HG03575 (cell line): Measurements from ENCODE around the gene HEG1.

Source experiments
- ATAC-seq: cut with Tn5 transposase; IDR thresholded peaks from one replicate; pipeline ENCODE4 v1.9.1; 2021; ENCODE audit not compliant: unreplicated experiment, insufficient number of reproducible peaks, low FRiP score; ENCODE audit errors: extremely low read depth

The HEG1 gene

DNA sequence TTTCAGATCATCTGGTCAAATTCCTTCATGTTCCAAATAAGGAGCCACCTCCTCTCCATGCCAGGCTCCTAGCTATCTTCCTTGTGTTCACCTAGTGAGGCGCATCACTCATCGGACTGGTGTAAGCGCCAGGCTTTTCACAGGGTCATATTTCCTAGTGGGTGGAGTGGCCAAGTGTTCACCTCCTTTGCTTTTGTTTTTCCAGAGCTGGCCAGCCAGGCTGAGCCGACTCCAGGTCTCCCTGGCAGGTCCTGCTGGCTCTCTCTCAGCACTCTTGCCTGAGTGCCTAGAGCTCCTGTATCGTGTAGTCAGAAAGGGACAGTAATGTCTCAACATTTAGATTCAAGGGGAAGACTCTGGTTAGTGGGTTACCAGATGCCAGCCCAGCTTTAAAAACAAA is 31.0 kb downstream of the HEG1 start:
- ATAC-seq, result no peak

DNA sequence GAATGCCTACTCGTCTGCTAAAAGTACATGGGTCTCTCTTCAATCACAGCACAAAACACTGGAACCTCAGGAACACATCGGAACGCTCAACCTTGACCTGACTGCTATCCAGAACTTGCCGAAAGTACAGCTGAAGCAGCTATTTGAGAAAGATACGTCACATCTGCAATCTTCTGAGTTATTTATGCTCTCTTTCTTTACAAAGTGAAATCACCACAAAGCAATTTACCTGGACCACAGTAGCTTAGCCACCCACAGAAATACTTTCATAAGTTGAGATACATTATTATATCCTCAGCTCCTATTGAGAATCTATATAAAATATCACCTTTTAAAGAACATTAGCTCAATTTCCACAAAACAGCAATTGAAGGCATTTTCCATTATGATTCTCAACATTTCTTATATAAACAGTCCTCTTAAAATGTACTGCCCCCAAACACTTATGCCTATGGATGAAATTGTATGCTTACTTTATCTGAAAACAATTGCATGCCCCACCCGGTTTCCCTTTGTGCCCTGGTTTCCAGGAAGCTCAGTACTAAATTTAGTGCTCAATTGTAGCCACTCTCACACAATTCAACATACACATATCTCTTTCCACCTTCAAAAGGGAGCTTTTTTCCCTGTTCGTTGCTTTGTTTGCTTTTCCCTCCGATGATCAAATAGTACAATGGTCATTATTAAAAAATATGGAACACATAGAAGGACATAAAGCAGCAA is 31.8 kb downstream of the HEG1 start:
- no peak for ATAC-seq

DNA sequence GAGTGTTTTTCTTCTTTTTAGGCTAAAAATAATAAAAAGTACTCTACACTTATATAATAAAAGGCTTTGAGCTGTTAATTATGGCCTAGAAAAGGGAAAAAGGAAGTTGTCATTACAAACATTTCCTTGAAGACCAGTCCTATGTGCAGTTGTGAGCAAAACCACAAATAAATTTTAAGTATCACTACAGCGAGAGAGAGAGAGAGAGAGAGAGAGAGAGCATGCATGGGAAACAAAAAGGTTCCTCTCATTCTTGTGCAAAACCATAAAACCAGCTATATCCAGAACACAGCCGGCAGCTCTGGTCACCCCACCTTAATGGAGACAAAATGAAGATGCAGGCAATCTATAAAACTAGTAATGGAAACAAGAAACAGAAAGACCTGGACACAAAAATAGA is 33.6 kb downstream of the HEG1 start:
- no peak for ATAC-seq

DNA sequence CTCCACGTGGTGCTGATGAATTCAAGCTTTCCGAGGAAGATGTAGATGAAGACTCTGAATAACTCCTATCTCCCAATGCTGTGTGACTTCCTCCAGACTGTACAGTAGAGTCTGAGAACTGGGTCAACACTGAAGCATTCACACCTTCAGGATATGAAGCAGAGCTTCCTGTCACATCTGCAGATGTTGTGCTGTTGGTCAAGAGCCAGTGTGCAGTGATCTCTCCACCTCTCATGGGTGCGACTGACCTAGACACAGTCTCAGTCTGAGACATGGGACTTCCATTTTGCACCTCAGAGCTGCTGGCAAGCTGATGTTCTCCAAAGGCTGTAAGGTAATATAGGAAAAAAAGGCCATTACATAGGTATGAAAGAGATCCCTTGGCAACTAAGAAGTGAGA is 36.5 kb downstream of the HEG1 start:
- no peak for ATAC-seq

DNA sequence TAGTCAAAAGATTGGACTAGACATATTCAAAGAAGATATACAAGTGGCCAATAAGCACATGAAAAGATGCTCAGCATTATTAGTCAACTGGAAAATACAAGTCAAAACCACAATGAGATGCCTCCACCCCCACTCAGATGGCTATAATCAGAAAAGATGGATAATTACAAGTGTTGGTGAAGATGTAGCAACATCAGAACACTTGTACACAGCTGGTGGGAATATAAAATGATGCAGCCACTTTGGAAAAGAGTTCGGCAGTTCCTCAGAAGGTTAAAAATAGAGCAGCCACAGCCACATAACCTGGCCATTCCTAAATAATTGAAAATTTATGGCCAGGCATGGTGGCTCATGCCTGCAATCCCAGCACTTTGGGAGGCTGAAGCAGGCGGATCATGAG is 38.4 kb downstream of the HEG1 start:
- ATAC-seq, result no peak

DNA sequence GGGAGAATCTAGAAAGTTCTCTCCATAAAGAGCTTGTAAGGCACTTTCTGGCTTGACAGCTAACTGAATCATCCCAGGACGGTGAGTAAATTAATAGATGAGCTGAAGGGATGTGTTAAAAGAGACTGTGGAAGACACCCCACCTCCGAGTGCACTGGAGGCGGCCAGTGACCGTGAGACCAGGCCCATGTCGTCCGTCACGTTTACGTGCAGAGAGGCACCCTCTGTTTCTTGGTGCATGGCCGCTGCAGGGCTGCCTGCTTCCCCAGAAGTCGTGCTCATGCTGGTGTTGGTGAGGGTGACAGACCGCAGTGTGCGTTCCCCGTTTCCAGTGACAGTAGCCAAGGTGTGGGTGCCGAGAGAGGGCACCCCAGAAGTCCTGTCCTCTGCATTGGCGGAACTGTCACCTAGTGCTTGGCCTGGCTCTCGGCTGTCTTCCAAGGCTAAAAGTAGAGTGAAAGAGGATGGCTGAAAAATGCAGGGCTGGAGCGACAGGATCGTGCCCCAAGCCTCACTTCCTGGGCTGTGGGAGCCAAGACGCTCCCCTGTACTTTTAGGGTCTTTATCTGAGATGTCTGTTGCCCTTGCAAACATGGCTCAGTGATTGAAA is 41.1 kb downstream of the HEG1 start:
- ATAC-seq, result no peak

DNA sequence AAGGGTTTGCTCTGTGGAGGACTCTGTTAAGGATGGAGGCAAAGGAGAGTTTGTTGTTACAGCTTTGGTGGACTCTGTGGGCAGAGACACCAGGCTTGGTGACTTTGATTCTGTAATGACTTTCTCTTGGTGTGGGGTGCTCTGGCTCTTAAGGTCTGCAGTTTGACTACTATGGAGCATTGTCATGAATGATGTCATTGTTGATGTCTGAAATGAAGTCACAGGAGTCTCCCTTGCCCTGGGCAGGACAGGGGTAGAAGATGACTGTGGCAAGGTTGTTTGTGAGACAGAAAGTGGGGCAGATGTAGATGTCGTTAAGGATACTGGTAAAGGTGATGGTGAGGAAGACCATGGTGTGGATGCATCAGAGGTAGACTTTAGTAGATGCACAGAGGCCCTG is 42.7 kb downstream of the HEG1 start:
- no peak for ATAC-seq

DNA sequence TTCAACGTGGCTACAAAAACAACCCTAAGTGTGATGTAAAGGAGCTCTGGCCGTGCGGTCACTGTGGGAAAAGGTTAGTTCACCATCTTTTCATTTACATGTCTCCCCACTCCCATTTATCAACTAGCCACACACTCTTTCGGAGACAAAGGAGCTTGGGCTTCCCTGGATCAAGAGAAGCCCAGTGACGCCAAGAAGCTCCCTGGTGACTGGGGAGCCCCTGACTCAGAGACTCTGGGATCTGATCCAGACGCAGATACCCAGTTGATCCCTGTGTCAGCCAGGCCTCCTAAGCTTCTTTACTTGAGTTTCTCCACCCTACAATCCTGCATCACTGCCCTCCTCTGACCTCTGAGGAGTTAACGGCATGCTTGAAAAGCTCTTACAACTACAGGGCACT is 43.9 kb downstream of the HEG1 start:
- no peak for ATAC-seq

DNA sequence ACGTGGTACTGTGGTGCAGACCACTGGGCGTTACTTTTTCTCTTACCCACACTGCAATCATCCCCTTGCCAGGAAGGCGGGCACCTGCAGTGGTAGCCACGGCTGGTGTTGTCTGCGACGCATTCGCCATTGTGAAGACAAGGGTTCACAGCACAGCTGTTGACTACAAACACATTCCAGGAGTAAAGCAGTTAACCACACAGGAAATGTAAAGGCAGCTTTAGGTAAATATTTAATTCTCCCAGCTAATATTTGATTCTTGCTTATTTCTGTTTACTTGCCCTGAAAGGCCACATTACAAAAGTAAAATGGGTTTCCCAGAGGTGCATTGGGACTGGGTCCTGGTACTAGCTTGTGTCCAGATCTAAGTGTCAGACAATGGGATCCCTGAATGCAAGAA is 45.4 kb downstream of the HEG1 start:
- ATAC-seq, result no peak

DNA sequence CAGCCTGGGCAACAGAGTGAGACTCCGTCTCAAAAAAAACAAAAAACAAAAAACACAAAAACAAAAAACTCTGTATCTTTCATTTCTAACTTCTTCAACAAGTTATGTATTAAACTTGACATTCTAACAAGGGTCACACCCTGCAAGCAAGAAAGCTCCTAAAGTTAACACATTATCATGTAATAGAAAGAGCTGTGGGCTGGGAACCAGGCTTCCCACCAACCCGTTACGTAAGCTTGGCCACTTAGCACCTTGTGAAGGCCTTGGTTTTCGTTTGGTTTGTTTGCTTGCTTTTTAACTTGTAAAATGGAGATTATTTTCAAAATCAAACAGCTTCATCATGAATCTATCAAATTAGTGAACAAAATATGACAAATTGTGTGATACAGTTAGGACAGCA is 47.0 kb downstream of the HEG1 start:
- no peak for ATAC-seq

DNA sequence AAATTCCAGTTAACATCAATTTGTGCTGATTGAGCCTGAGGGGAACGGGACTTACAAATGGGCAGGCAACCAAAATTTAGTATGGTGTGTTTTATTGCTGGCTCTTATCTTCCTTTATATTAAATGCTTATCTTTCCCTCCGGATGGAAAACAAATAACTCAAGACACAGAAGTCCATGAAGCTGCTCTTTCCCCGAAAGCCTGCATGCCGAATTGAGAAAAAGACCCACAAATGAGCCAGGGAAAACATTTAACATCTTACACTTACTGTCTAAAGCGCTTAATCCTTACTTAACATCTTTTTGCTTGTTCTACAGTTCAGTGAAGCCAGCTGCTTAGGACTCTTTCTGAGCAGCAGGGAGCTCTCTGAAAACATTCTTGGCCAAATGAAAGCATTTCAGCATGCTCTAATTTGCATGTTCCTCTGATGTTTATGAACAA is 49.5 kb downstream of the HEG1 start:
- no peak for ATAC-seq

DNA sequence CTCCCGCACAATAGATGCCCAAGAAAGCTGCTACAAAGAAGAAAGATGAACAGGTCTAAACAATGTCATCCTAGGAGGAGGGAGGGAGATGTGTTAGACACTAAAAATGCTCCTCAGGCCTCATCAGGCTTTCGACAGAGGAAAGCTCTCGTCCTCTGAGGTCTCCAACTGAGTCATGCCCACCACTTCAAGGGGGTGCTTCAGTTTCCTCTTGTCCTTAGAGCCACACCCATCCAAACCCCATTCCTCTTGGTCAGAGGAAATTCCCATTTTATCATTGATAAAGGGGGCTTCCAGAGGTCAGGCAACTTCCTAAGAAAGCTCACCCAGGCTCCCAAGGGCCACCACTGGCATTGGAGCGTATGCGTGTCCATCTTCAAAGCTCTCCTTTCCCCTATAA is 50.1 kb downstream of the HEG1 start:
- ATAC-seq, result no peak

DNA sequence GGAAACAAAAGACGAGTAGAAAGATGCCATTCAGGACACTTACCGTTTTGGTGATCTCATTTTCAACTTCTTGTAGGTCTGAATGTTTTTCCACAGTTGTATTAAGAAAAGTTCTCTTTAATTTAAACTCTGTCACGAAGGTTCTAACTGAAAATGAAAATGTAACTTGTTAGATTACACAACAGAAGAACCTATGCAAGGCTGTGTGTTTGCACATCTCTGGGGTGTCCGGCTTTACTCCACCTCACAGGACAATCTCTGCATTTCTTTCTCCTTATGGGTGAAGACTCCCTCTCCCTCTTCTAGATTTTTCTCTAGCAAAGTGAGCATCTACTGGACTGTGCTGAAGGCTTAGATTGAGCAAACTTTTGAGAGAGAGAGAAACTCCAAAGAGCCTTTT is 50.6 kb downstream of the HEG1 start:
- ATAC-seq, result no peak

DNA sequence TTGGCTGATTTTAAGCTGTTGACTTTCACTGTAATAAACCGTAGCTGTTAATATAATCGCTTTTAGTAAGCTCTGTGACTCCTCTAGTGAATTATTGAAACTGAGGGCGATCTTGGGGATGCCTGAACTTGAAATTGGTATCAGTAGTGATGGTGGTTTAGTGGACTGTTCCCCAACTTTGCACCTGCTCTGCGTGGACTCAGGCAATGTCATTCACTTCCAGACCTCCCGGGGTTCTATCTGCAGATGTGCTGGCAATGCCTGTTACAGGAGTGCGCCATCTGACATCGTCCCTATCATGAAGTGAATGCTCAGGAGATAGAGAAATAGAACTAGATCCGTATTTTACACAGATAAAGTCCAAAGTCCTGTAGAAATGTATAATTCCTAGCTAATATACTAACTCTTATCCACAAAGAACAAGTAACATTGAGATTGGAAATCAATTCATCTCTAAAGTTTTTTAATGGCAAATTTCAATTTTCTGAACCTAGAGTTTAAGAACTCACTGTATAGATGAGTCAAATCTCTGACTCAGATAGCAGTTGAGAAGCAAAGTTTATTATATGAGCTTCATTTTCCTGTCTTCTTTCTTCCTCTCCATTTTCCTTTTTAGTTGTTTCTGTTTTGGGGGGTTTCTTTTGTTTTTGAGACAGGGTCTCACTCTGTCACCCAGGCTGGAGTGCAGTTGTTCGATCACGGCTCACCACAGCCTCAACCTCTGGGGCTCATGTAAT is 51.8 kb downstream of the HEG1 start:
- no peak for ATAC-seq

DNA sequence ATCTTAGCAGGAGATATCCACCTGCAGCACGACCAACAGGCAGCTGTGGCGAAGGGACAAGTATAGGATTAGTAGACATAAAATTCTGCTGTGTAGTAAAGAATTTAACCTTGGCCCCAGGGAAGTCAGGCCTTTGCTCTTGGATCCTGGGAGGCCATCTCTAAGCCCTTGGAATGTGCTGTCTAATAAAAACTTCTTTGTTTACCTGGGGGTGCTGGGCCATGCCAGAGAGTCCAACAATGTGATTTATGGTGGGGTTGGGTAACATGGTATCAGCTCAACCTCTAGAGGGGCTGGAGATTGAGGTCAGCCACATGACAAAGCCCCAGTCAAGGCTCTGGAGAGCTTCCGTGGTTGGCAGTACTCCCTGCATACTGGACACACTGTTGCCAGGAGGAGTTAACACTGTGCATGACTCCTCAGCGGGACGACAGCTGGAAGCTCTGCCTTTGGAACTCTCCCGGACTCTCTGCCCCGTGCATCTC is 52.4 kb downstream of the HEG1 start:
- ATAC-seq, result no peak

DNA sequence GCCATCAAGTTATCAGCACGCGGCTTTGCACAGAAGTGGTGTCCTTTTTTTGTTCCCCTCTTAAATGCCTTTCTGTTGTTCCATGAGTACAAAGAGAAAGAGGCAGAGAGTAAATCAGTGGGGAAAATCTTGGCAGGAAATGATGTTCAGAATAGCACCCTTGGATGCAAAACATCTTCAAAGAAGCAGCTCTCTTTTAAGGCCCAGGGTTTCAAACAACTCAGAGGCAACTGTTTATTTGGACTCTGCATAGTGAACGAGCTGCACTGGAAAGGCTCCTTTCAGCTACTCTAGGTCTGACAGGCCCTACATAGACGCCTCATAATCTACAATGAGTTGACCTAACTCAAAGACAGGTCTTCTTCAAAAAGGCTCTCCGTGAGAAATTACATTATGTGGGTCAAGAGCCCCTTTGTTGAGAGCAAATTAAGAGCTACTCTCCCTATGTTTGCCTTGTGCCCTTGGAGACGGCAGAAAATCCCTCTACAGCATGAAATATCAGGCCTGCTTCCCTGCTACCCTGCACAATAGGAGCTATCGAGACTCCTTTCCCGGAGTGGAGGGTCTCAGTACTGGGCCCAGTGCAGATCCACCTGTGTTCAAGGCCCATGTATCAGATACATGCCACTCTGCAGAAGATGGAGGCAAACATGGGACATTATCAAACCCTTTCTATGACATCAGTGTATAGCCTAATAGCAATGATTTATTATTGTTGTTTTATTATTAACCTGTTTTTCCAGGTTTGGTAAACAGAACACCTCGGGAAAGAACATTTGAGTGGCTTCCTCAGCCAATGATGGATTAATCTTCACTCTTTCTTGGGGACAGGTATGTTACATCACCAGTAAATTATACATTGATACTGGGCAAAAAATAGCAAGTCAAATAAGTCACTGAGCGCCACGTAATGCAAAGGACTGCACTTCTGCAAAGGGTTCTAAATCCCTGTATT is 53.1 kb downstream of the HEG1 start:
- no peak for ATAC-seq

DNA sequence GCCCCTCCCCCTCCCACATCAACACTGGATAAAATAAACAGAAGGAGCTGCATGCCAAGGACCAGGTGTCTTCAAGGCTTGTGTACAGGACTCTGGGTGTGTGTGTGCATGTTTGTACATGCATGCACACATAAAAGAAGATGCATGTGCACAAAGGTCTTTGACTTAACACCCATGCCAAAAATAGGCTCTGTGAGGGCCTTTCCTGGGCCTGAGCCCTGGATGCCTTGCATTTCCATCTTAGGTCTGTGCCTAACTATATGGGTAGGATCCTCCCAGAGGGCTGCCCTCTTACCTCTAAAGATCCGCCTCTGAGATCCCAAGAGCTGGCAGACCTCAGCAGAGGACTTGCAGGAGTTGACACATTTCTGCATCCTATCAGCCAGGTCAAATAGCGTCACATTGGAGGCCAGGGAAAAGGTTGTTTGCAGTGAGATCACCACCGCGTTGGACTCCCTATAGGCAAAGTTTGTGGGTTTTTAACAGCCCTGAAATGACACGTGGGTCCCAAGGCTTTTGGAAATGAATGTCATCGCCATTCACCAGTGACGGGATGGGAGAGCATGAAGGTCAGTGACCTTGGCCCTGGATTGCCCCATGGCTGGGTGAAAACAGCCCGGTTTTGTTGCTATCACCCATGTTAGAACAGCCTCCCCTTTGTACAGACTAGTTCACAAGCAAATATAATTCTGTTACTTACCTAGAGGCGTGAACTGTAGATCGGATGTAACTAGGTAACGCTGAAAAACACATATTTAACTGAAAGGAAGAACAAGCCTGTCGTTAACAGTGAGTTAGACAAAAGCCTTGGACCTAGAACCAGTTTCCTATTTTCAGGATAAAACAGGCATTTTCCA is 54.0 kb downstream of the HEG1 start:
- no peak for ATAC-seq

DNA sequence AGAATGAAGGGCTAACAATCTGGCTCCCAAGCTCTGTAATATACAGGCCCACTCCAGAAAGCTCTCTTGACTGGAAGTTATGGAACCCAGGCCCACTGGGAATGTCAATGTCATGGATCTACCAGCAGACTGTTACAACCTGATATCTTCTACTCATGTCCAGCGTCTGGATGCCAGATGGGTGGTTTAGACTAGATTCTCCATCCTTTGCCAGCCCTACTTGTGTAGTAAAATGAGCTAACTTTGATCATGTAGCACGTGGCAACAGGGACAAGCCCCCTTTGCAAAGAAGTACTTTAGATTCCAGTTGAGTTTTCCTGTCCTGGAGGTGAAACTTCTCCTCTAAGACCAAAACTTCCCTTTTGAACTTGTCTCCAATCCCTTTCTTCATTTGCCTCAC is 55.1 kb downstream of the HEG1 start:
- no peak for ATAC-seq
